ENCODE results near the gene HIVEP1. TPM values are rescaled to one million over a fixed set of nuclear protein-coding genes. Genes with fewer than 3 reads are reported as not detected.

Gene HIVEP1
- total RNA-seq, 2 donors from 2014 or later: 35.2 to 38.0 TPM

GRCh38 chr6:12190252-12190651, 178.1 kb downstream of the HIVEP1 start:
- WGBS: 76% methylated on average over 7 of the region's 7 CpGs

GRCh38 chr6:12196326-12196936, 184.3 kb downstream of the HIVEP1 start:
- Histone ChIP-seq H3K4me3 (no peak overlapping the region), H3K27ac (no peak overlapping the region), H3K9me3 (no peaks in the 10 kb centered on the region), H3K27me3 (replicated peaks; ENCODE audit: insufficient read depth) (no peaks in the 10 kb centered on the region), H3K36me3 (no peaks in the 10 kb centered on the region), H3K4me1 (replicated peaks) (no peaks in the 10 kb centered on the region)
- intact Hi-C loops (cut with DNase I): no loop called here
- DNase-seq (ENCODE audit: low spot score): no peak
- 86% methylated on average over 6 of the region's 6 CpGs for WGBS
- no peak for TF ChIP-seq POLR2A (IDR thresholded peaks at IDR 0.05)
- TF ChIP-seq CTCF (IDR thresholded peaks at IDR 0.05): no peak
- TF ChIP-seq POLR2AphosphoS5 (IDR thresholded peaks at IDR 0.05): no peak

More at GRCh38 chr6:12190252-12190651, 178.1 kb downstream of the HIVEP1 start:
- H3K4me1 ChIP-seq (replicated peaks): no peaks in the 10 kb centered on the region
- H3K4me3 ChIP-seq: no peak overlapping the region
- DNase-seq (ENCODE audit: low spot score): no peak
- H3K27me3 ChIP-seq (replicated peaks; ENCODE audit: insufficient read depth): no peaks in the 10 kb centered on the region
- TF ChIP-seq POLR2AphosphoS5 (IDR thresholded peaks at IDR 0.05) (no peak), CTCF (IDR thresholded peaks at IDR 0.05) (no peak), POLR2A (IDR thresholded peaks at IDR 0.05) (no peak)
- intact Hi-C loops (cut with DNase I): no loop called here
- no peaks in the 10 kb centered on the region for H3K9me3 ChIP-seq
- H3K27ac ChIP-seq: no peak overlapping the region
- no peaks in the 10 kb centered on the region for H3K36me3 ChIP-seq

GRCh38 chr6:12198851-12199250, 186.7 kb downstream of the HIVEP1 start:
- H3K4me3 ChIP-seq: no peak overlapping the region
- no peak for DNase-seq (ENCODE audit: low spot score)
- H3K36me3 ChIP-seq: no peaks in the 10 kb centered on the region
- H3K27ac ChIP-seq: no peak overlapping the region
- no peaks in the 10 kb centered on the region for H3K27me3 ChIP-seq (replicated peaks; ENCODE audit: insufficient read depth)
- 96% methylated on average over 3 of the region's 3 CpGs for WGBS
- TF ChIP-seq POLR2A (IDR thresholded peaks at IDR 0.05): no peak
- TF ChIP-seq POLR2AphosphoS5 (IDR thresholded peaks at IDR 0.05): no peak
- TF ChIP-seq CTCF (IDR thresholded peaks at IDR 0.05): no peak
- H3K9me3 ChIP-seq: no peaks in the 10 kb centered on the region
- intact Hi-C loops (cut with DNase I): no loop called here
- no peaks in the 10 kb centered on the region for H3K4me1 ChIP-seq (replicated peaks)

GRCh38 chr6:12200015-12200564, 188.0 kb downstream of the HIVEP1 start:
- intact Hi-C loops (cut with DNase I): no loop called here
- Histone ChIP-seq H3K9me3 (no peaks in the 10 kb centered on the region), H3K4me1 (replicated peaks) (no peaks in the 10 kb centered on the region), H3K27ac (no peak overlapping the region), H3K36me3 (no peaks in the 10 kb centered on the region), H3K4me3 (no peak overlapping the region), H3K27me3 (replicated peaks; ENCODE audit: insufficient read depth) (no peaks in the 10 kb centered on the region)
- DNase-seq (ENCODE audit: low spot score): no peak
- WGBS: 93% methylated on average over 3 of the region's 3 CpGs
- TF ChIP-seq POLR2A (IDR thresholded peaks at IDR 0.05): no peak
- no peak for TF ChIP-seq POLR2AphosphoS5 (IDR thresholded peaks at IDR 0.05)
- no peak for TF ChIP-seq CTCF (IDR thresholded peaks at IDR 0.05)

- intact Hi-C loops (cut with DNase I): no loop called here
- Histone ChIP-seq H3K4me1 (replicated peaks) (no peaks in the 10 kb centered on the region), H3K9me3 (no peaks in the 10 kb centered on the region), H3K27me3 (replicated peaks; ENCODE audit: insufficient read depth) (no peaks in the 10 kb centered on the region), H3K27ac (no peak overlapping the region), H3K36me3 (no peaks in the 10 kb centered on the region), H3K4me3 (no peak overlapping the region)
- TF ChIP-seq POLR2AphosphoS5 (IDR thresholded peaks at IDR 0.05): no peak
- no peak for TF ChIP-seq POLR2A (IDR thresholded peaks at IDR 0.05)
- no peak for TF ChIP-seq CTCF (IDR thresholded peaks at IDR 0.05)
- DNase-seq (ENCODE audit: low spot score): no peak
- 57% methylated on average over 1 of the region's 1 CpG for WGBS
Measured at GRCh38 chr6:12200761-12201160, 188.6 kb downstream of the HIVEP1 start.

Measured in prostate gland (tissue), 2 donors.